Motor neuron (in vitro differentiated cells): ENCODE results near the gene HAPLN2. TPM values are rescaled to one million over a fixed set of nuclear protein-coding genes. Genes with fewer than 3 reads are reported as not detected.
"Not testable (repeated sequence)": the region's sequence is repeated elsewhere in the genome, so short reads cannot be mapped to it uniquely, and the experiment has no call there.

Experiments used
- ATAC-seq, 8 experiments: fragments of 200-7000 bp; cut with Tn5 transposase; replicated peaks in 6 of 8; 2 replicates each; pipeline ENCODE4 v1.8.0; 2021; ENCODE audit warnings: mild to moderate bottlenecking in 8 of 8, moderate library complexity in 8 of 8
- H3K27ac ChIP-seq, 2 donors: fragments of 250-450 bp; sonication (Bioruptor Pico); 2 replicates each; pipeline ENCODE4 v1.9.0; 2021; ENCODE audit warnings: antibody characterized with exemption in 2 of 2, mild to moderate bottlenecking in 2 of 2, moderate library complexity in 1 of 2
- H3K4me1 ChIP-seq, 2 donors: fragments of 250-450 bp; sonication (Bioruptor Pico); replicated peaks in 1 of 2; 2 replicates each; pipeline ENCODE4 v1.6.1; 2021; ENCODE audit warnings: antibody characterized with exemption in 2 of 2, mild to moderate bottlenecking in 2 of 2, moderate library complexity in 1 of 2
- H3K4me3 ChIP-seq, 5 donors: fragments of 250-450 bp; sonication (Bioruptor Pico); 2 replicates each; pipeline ENCODE4 v1.9.0; 2021; ENCODE audit warnings: antibody characterized with exemption in 5 of 5, mild to moderate bottlenecking in 5 of 5, moderate library complexity in 4 of 5
- WGBS, 10 experiments: fragments of 450-650 bp; shearing (Covaris generic); methylation state at CpG; one replicate each; pipeline ENCODE4 v1.0.0; 2022; 5-methylcytosine and 5-hydroxymethylcytosine counted together
- in situ Hi-C, 9 experiments: fragments of 400-800 bp; cut with MboI; loops; one replicate each; pipeline ENCODE4 v1.15.0; 2021; ENCODE audit warnings: low sequenced_read_pairs in 9 of 9, low pct_unique_long_range_greater_than_20kb in 2 of 9; ENCODE audit not compliant: unreplicated experiment in 9 of 9
- total RNA-seq, 8 experiments: library from RNA; unstranded; fragments of 300-600 nt; gene quantifications; 2 replicates each; pipeline versions ENCODE4 v1.2.3 to v1.2.4, GENCODE V29; 2022

The HAPLN2 gene
- total RNA-seq, 8 experiments from 2014 or later, result 0.46 to 8.7 (median 3.3) TPM; not detected in 1

DNA sequence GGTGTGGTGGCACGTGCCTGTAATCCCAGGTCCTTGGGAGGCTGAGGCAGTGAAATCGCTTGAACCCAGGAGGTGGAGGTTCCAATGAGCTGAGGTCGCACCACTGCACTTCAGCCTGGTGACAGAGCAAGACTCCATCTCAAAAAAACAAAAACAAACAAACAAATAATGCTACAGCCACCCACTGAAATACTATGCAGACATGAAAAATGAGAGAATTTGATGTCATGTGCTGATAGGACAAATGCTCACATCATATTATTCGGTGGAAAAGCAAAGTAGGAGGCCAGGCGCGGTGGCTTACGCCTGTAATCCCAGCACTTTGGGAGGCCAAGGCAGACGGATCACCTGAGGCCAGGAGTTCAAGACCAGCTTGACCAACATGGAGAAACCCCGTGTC is 9.1 kb upstream of the HAPLN2 start:
- H3K4me1 ChIP-seq, ATAC-seq, H3K27ac ChIP-seq, H3K4me3 ChIP-seq: not testable (repeated sequence)
- 35 to 100% (median 84%) methylated on average over 3 to 9 of the region's 9 CpGs; no CpG with 5 or more reads in 1 of the 10 experiments for WGBS, 10 experiments
- in situ Hi-C loops, result loop anchor here in 3 of 9 experiments (25.0 kb wide), 2 partner anchors 173 to 223 kb away; no protein-coding TSS in a partner anchor

- no peak overlapping the region for H3K4me3 ChIP-seq
- peaks cover 16 to 20% of the 10 kb centered on the region in 2 donors for H3K4me1 ChIP-seq
- 14 to 100% (median 67%) methylated on average over 1 to 3 of the region's 3 CpGs for WGBS, 10 experiments
- in situ Hi-C loops, result loop anchor here in 3 of 9 experiments (25.0 kb wide), 2 partner anchors 175 to 225 kb away; no protein-coding TSS in a partner anchor
- ATAC-seq, result no peak
- H3K27ac ChIP-seq, result no peak overlapping the region
Measured at GRCh38 chr1:156612666-156613065, 6.5 kb upstream of the HAPLN2 start.

DNA sequence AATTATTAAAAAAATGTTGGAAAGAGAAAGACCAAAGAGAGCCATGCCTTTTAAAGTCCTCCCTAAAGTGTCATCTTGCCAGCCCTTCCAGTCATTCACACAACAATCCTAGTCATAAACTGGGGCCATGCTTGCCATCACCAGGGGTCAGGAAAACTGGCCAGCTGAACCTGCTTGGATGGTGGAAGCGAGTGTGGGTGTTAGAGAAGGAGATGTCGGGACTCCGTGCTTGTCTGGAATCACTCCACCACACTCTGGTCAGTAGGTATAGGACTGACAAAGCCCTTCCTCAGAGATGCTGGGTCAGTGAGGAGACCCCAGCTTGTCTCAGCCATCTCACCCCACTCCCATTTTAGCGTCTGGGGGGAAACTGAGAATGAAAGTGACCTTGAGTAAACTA is 3.3 kb upstream of the HAPLN2 start:
- no peak overlapping the region for H3K27ac ChIP-seq
- ATAC-seq, result peak in 4 of 8 experiments; percentile 15 to 29 (median 20)
- peaks cover 11 to 18% of the 10 kb centered on the region in 2 donors for H3K4me1 ChIP-seq
- WGBS, 10 experiments, result 25 to 100% (median 60%) methylated on average over 1 to 4 of the region's 4 CpGs; no CpG with 5 or more reads in 3 of the 10 experiments
- H3K4me3 ChIP-seq, result no peak overlapping the region
- in situ Hi-C loops, result loop anchor here in 3 of 9 experiments (25.0 kb wide), 2 partner anchors 179 to 229 kb away; no protein-coding TSS in a partner anchor

DNA sequence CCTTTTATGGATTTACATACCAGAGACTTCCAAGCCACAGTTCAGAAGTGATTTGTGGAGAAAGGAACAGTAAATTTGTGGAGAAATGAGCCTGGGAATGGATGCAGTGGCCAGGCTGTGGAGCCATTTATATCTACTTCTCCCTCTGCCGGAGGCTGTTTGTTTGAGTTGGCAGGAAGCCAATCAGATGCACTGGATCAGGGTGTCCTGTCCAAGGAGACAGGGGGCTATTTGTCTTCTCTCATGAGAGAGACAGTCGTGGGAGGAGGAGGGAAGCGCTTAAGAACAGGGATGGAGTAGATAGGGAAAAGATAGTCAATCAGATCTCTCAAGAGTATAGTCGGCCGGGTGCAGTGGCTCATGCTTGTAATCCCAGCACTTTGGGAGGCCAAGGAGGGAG is 2.8 kb upstream of the HAPLN2 start:
- WGBS, 10 experiments, result 0 to 50% (median 30%) methylated on average over 1 to 5 of the region's 5 CpGs; no CpG with 5 or more reads in 3 of the 10 experiments
- Histone ChIP-seq H3K4me3 (no peak overlapping the region), H3K4me1 (peaks cover 11 to 18% of the 10 kb centered on the region in 2 donors), H3K27ac (no peak overlapping the region)
- in situ Hi-C loops, result loop anchor here in 3 of 9 experiments (25.0 kb wide), 2 partner anchors 179 to 229 kb away; no protein-coding TSS in a partner anchor
- peak in 6 of 8 experiments; percentile 83 to 96 (median 90) for ATAC-seq

DNA sequence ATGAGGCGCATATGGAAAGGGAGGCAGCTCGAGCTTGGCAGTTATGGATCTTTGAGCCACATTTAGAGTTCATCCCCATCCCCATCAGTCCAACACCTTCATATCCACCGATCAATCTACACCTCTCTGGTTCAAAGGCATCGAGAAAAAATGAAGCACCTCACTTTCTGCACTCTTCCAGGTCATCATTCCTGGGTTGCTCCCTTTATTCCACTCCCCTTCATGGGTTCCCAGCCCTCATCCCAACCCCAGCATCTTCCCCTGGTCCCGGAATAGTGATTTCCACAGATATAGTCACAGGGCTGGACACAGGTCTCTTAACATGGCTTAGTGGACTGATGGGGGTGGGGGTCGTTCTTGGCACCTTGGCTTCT is 354 bp downstream of the HAPLN2 start:
- Histone ChIP-seq H3K27ac (no peak overlapping the region), H3K4me1 (peaks cover 11 to 23% of the 10 kb centered on the region in 2 donors), H3K4me3 (no peak overlapping the region)
- in situ Hi-C loops, result loop anchor here in 3 of 9 experiments (25.0 kb wide), 2 partner anchors 182 to 232 kb away; no protein-coding TSS in a partner anchor
- no peak for ATAC-seq
- 0 to 30% (median 17%) methylated on average over 1 to 3 of the region's 6 CpGs; no CpG with 5 or more reads in 3 of the 10 experiments for WGBS, 10 experiments

GRCh38 chr1:156622581-156623297 is 3.5 kb downstream of the HAPLN2 start:
- H3K4me3 ChIP-seq, result no peak overlapping the region
- in situ Hi-C loops, result loop anchor here in 3 of 9 experiments (25.0 kb wide), 2 partner anchors 185 to 235 kb away; no protein-coding TSS in a partner anchor
- peaks cover 0 to 18% of the 10 kb centered on the region in 2 donors for H3K4me1 ChIP-seq
- no peak overlapping the region for H3K27ac ChIP-seq
- no peak for ATAC-seq
- WGBS, 10 experiments, result 34 to 83% (median 69%) methylated on average over 1 to 6 of the region's 6 CpGs; no CpG with 5 or more reads in 1 of the 10 experiments

DNA sequence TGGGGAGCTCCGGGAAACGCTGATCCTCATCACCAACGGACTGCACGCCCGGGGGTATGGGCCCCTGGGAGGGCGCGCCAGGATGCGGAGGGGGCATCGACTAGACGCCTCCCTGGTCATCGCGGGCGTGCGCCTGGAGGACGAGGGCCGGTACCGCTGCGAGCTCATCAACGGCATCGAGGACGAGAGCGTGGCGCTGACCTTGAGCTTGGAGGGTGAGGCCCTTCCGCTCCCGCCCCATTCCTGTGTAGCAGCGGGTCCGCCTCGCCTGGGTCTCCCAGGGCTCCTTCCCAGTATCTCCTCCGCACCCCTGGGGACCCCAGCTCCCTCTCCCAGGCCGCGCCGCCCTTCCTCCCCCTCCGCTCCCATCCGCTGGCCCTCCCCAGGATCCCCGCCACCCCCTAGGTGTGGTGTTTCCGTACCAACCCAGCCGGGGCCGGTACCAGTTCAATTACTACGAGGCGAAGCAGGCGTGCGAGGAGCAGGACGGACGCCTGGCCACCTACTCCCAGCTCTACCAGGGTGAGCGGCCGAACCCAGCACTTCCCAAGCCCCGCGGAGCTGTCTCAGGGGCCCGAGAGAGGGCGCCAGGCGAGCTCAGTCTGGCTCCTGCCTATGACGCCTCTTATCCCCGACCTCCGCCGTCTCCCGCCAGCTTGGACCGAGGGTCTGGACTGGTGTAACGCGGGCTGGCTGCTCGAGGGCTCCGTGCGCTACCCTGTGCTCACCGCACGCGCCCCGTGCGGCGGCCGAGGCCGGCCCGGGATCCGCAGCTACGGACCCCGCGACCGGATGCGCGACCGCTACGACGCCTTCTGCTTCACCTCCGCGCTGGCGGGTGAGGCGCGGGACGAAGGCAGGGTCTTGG is 5.0 kb downstream of the HAPLN2 start:
- H3K4me3 ChIP-seq, result peak overlapping the region; percentile 23 to 42 (median 31)
- in situ Hi-C loops, result loop anchor here in 3 of 9 experiments (25.0 kb wide), 2 partner anchors 187 to 237 kb away; no protein-coding TSS in a partner anchor
- peaks cover 0 to 18% of the 10 kb centered on the region in 2 donors for H3K4me1 ChIP-seq
- peak; percentile 68 to 89 (median 86) for ATAC-seq
- H3K27ac ChIP-seq, result no peak overlapping the region
- 0 to 7% (median 2%) methylated on average over 1 to 29 of the region's 87 CpGs; no CpG with 5 or more reads in 6 of the 10 experiments for WGBS, 10 experiments

DNA sequence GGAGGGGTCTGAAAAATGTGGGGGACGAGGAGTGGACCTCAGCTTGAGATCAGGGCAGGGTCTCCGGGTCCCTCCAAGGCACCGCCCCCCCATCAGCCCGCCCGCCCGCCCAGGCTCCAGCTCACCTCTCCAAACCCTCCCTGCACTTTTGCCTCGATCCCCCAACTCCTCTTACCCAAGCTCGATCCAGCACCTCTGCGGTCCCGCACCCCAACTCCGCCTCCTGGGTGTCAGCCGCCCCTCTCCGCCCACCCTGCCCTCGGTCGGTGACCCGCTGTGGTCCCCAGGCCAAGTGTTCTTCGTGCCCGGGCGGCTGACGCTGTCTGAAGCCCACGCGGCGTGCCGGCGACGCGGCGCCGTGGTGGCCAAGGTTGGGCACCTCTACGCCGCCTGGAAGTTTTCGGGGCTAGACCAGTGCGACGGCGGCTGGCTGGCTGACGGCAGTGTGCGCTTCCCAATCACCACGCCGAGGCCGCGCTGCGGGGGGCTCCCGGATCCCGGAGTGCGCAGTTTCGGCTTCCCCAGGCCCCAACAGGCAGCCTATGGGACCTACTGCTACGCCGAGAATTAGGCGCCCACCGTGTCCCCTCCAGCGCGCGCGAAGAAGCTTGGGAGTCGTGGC is 5.7 kb downstream of the HAPLN2 start:
- in situ Hi-C loops, result loop anchor here in 3 of 9 experiments (25.0 kb wide), 2 partner anchors 188 to 238 kb away; no protein-coding TSS in a partner anchor
- H3K4me3 ChIP-seq, result peak overlapping the region; percentile 23 to 42 (median 31)
- peak in 6 of 8 experiments; percentile 1 to 20 (median 14) for ATAC-seq
- H3K27ac ChIP-seq, result no peak overlapping the region
- WGBS, 10 experiments, result 0 to 24% (median 2%) methylated on average over 4 to 33 of the region's 55 CpGs; no CpG with 5 or more reads in 5 of the 10 experiments
- peaks cover 0 to 14% of the 10 kb centered on the region in 2 donors for H3K4me1 ChIP-seq

GRCh38 chr1:156625436-156626078 is 6.3 kb downstream of the HAPLN2 start:
- in situ Hi-C loops, result no loop called here
- Histone ChIP-seq H3K4me1 (peaks cover 0 to 14% of the 10 kb centered on the region in 2 donors), H3K27ac (no peak overlapping the region), H3K4me3 (peak overlapping the region; percentile 9 to 42 (median 31))
- WGBS, 10 experiments, result 0 to 8% (median 1%) methylated on average over 1 to 14 of the region's 45 CpGs; no CpG with 5 or more reads in 4 of the 10 experiments
- ATAC-seq, result peak; percentile 17 to 63 (median 58)

- Histone ChIP-seq H3K4me3 (peak overlapping the region in 2 of 5 donors; percentile 34 to 42), H3K27ac (no peak overlapping the region)
- ATAC-seq, result no peak
Measured at GRCh38 chr1:156626079-156626438, 6.8 kb downstream of the HAPLN2 start.

DNA sequence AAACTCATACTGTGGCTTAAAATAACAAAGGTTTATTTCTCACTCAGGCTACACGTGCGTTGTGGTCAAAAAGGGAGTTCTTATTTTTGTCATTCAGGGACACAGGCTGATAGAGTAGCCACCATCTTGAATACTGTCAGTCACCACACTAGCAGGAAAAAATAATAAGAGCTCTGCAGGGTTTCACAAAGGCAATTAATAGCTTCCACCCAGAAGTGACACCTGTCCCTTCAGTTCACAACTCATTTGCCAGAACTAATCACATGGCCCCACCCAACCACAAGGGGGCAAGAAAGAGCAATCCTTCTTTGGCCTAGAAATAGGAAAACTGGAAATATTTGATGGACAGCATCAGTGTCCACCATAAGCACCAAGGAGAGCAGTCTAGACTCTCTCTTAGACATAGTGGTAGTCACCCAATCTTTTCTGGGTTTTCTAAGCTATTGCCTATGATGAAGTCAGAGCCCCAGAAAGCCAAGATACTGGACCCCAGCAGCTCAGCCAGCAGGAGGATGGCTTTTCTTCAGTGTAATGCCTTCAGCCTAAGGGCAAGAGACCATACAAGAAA is 8.2 kb downstream of the HAPLN2 start:
- peaks cover 0 to 14% of the 10 kb centered on the region in 2 donors for H3K4me1 ChIP-seq
- no peak overlapping the region for H3K4me3 ChIP-seq
- peak in 3 of 8 experiments; percentile 12 to 50 (median 27) for ATAC-seq
- no peak overlapping the region for H3K27ac ChIP-seq
- in situ Hi-C loops, result no loop called here
- WGBS, 10 experiments, result 50 to 100% (median 91%) methylated on average over 2 of the region's 2 CpGs; no CpG with 5 or more reads in 3 of the 10 experiments

More at GRCh38 chr1:156626079-156626438, 6.8 kb downstream of the HAPLN2 start:
- in situ Hi-C loops, result no loop called here
- H3K4me1 ChIP-seq, result peaks cover 0 to 14% of the 10 kb centered on the region in 2 donors
- 0 to 100% (median 50%) methylated on average over 2 to 4 of the region's 4 CpGs; no CpG with 5 or more reads in 1 of the 10 experiments for WGBS, 10 experiments
